GM23338 (cell line): Measurements from ENCODE around the gene CPSF3. TPM values are rescaled to one million over a fixed set of nuclear protein-coding genes. Genes with fewer than 3 reads are reported as not detected.

Source experiments
- ATAC-seq: fragments of 200-7000 bp; cut with Tn5 transposase; 3 replicates; pipeline ENCODE4 v1.9.1; 2020
- DNase-seq: peaks from one replicate; pipeline ENCODE4 v3.0.0-alpha.2; 2015; ENCODE audit warnings: low spot score
- H2AFZ ChIP-seq: fragments of 200-600 bp; sonication (generic); 2 replicates; pipeline ENCODE4 v1.8.0; 2016; ENCODE audit warnings: antibody characterized with exemption, mild to moderate bottlenecking, moderate library complexity
- H3F3A ChIP-seq: fragments of 200-600 bp; sonication (generic); replicated peaks from 2 replicates; pipeline ENCODE4 v1.8.0; 2017; ENCODE audit warnings: antibody characterized with exemption, mixed run types, low read depth
- H3K27ac ChIP-seq: fragments of 200-600 bp; sonication (generic); 2 replicates; pipeline ENCODE4 v1.6.1; 2016; ENCODE audit warnings: low read depth
- H3K27me3 ChIP-seq: fragments of 200-600 bp; sonication (generic); 2 replicates; pipeline ENCODE4 v1.8.0; 2016; ENCODE audit warnings: mild to moderate bottlenecking, mixed run types, moderate library complexity; ENCODE audit not compliant: insufficient read depth
- H3K36me3 ChIP-seq: fragments of 200-600 bp; sonication (generic); 2 replicates; pipeline ENCODE4 v1.8.0; 2016; ENCODE audit warnings: mild to moderate bottlenecking; ENCODE audit not compliant: insufficient read depth
- H3K4me1 ChIP-seq: fragments of 200-600 bp; sonication (generic); 2 replicates; pipeline ENCODE4 v1.8.0; 2016; ENCODE audit warnings: mild to moderate bottlenecking, moderate library complexity; ENCODE audit not compliant: insufficient read depth
- H3K4me2 ChIP-seq: fragments of 200-600 bp; sonication (generic); 2 replicates; pipeline ENCODE4 v1.7.1; 2017; ENCODE audit warnings: mixed run types
- H3K4me3 ChIP-seq: fragments of 200-600 bp; sonication (generic); 2 replicates; pipeline ENCODE4 v1.6.1; 2016; ENCODE audit warnings: mixed run types
- H3K79me2 ChIP-seq: fragments of 200-600 bp; sonication (generic); replicated peaks from 2 replicates; pipeline ENCODE4 v1.8.0; 2017; ENCODE audit warnings: mild to moderate bottlenecking; ENCODE audit not compliant: insufficient read depth
- H3K9me2 ChIP-seq: fragments of 200-600 bp; sonication (generic); 2 replicates; pipeline ENCODE4 v1.8.0; 2017; ENCODE audit not compliant: insufficient read depth
- H4K20me1 ChIP-seq: fragments of 200-600 bp; sonication (generic); replicated peaks from 2 replicates; pipeline ENCODE4 v1.8.0; 2017; ENCODE audit warnings: mild to moderate bottlenecking; ENCODE audit not compliant: insufficient read depth
- H3K27ac Mint-ChIP-seq: 2 replicates; pipeline ENCODE4 v1.8.0; 2020; ENCODE audit warnings: inconsistent platforms, mild to moderate bottlenecking, moderate library complexity, mixed read lengths
- H3K27me3 Mint-ChIP-seq: 3 replicates; pipeline ENCODE4 v1.8.0; 2022; ENCODE audit warnings: low read depth, mild to moderate bottlenecking, moderate library complexity, mixed read lengths, inconsistent platforms; ENCODE audit not compliant: insufficient read depth, poor library complexity
- H3K36me3 Mint-ChIP-seq: 3 replicates; pipeline ENCODE4 v1.8.0; 2021; ENCODE audit warnings: low read depth, mild to moderate bottlenecking, inconsistent platforms, moderate library complexity, mixed read lengths
- H3K4me1 Mint-ChIP-seq: 3 replicates; pipeline ENCODE4 v1.8.0; 2020; ENCODE audit warnings: mild to moderate bottlenecking, inconsistent platforms, mixed read lengths
- H3K4me3 Mint-ChIP-seq: 3 replicates; pipeline ENCODE4 v1.8.0; 2021; ENCODE audit warnings: moderate library complexity, mild to moderate bottlenecking, inconsistent platforms, mixed read lengths
- H3K9me3 Mint-ChIP-seq: 3 replicates; pipeline ENCODE4 v1.8.0; 2020; ENCODE audit warnings: moderate library complexity, mild to moderate bottlenecking, inconsistent platforms, mixed read lengths
- CREB1 ChIP-seq: fragments of 250-450 bp; sonication (Bioruptor Pico); IDR thresholded peaks from 2 replicates; pipeline ENCODE4 v1.5.0; 2020; ENCODE audit warnings: low read depth, mild to moderate bottlenecking, moderate library complexity
- CTCF ChIP-seq, 2 experiments: fragments of 200-600 bp in 1 of 2; sonication (generic) in 1 of 2; conservative IDR thresholded peaks; 2 replicates each; pipeline versions ENCODE4 v1.5.1 to v1.6.1; 2016 to 2017; ENCODE audit warnings: antibody characterized with exemption in 2 of 2, low read depth in 2 of 2, mild to moderate bottlenecking in 2 of 2, moderate library complexity in 1 of 2
- ETS1 ChIP-seq: IDR thresholded peaks from 2 replicates; pipeline ENCODE4 v1.6.1; 2016; ENCODE audit warnings: antibody characterized with exemption
- EZH2 ChIP-seq: fragments of 200-600 bp; sonication (generic); IDR thresholded peaks from one replicate; pipeline ENCODE4 v1.8.0; 2017; ENCODE audit warnings: antibody characterized with exemption, mild to moderate bottlenecking, low read depth; ENCODE audit not compliant: unreplicated experiment
- EZH2phosphoT487 ChIP-seq: fragments of 200-600 bp; sonication (generic); IDR thresholded peaks from one replicate; pipeline ENCODE4 v1.8.1; 2018; ENCODE audit warnings: antibody characterized with exemption; ENCODE audit not compliant: unreplicated experiment
- JUNB ChIP-seq: IDR thresholded peaks from one replicate; pipeline ENCODE4 v1.6.1; 2016; ENCODE audit warnings: antibody characterized with exemption; ENCODE audit not compliant: unreplicated experiment
- NANOG ChIP-seq: IDR thresholded peaks from 2 replicates; pipeline ENCODE4 v1.6.1; 2016; ENCODE audit warnings: antibody characterized with exemption, borderline replicate concordance
- POLR2AphosphoS5 ChIP-seq: IDR thresholded peaks from 2 replicates; pipeline ENCODE4 v1.6.1; 2016; ENCODE audit warnings: antibody characterized with exemption, low read depth
- REST ChIP-seq: IDR thresholded peaks from one replicate; pipeline ENCODE4 v1.6.1; 2018; ENCODE audit warnings: antibody characterized with exemption; ENCODE audit not compliant: unreplicated experiment
- STAT1 ChIP-seq: IDR thresholded peaks from one replicate; pipeline ENCODE4 v1.6.1; 2016; ENCODE audit warnings: antibody characterized with exemption; ENCODE audit not compliant: unreplicated experiment
- ZNF114 ChIP-seq: fragments of 250-450 bp; sonication (Bioruptor Pico); IDR thresholded peaks from 2 replicates; pipeline ENCODE4 v1.5.0; 2020; ENCODE audit warnings: mild to moderate bottlenecking, moderate library complexity
- ZNF331 ChIP-seq: fragments of 250-450 bp; sonication (Bioruptor Pico); IDR thresholded peaks from 2 replicates; pipeline ENCODE4 v1.5.0; 2020; ENCODE audit warnings: low read depth, mild to moderate bottlenecking, moderate library complexity
- ZNF462 ChIP-seq: fragments of 250-450 bp; sonication (Bioruptor Pico); IDR thresholded peaks from 2 replicates; pipeline ENCODE4 v1.5.0; 2020; ENCODE audit warnings: mild to moderate bottlenecking, moderate library complexity
- polyA plus RNA-seq: library from polyadenylated mRNA; unstranded; fragments of >200 nt; fragmentation: Nextera tagmentation; extraction: Ambion mirVana; gene quantifications from 2 replicates; pipeline ENCODE4 v1.2.1, GENCODE V29; 2016
- total RNA-seq: library from RNA; depleted of rRNA; stranded (reverse); fragments of >200 nt; shearing (Covaris generic); gene quantifications from 2 replicates; pipeline ENCODE4 v1.2.3, GENCODE V29; 2014

Gene CPSF3
- total and polyA plus RNA-seq, 2 experiments from 2014 or later = 77.1 to 105 TPM

GRCh38 chr2:9398881-9399780, 24.3 kb upstream of the CPSF3 start:
- no peak overlapping the region for H3K4me3 ChIP-seq
- no peak for ATAC-seq
- H4K20me1 ChIP-seq = no peaks in the 10 kb centered on the region; the same call in 1 of the 2 replicates
- no peaks in the 10 kb centered on the region for H3K79me2 ChIP-seq
- Mint-ChIP-seq H3K36me3 (peaks cover 10% of the 10 kb centered on the region), H3K27ac (peak overlapping the region; percentile 67; the same call in 1 of the 2 replicates), H3K27me3 (peaks cover 7% of the 10 kb centered on the region), H3K4me3 (no peak overlapping the region), H3K4me1 (peaks cover 16% of the 10 kb centered on the region), H3K9me3 (no peaks in the 10 kb centered on the region)
- no peaks in the 10 kb centered on the region for H3K27me3 ChIP-seq
- no peaks in the 10 kb centered on the region for H3F3A ChIP-seq
- H3K4me1 ChIP-seq = no peaks in the 10 kb centered on the region
- H3K36me3 ChIP-seq = no peaks in the 10 kb centered on the region; the same call in 1 of the 2 replicates
- no peak overlapping the region for H3K27ac ChIP-seq
- TF ChIP-seq REST (no peak), ETS1 (no peak), STAT1 (no peak), CREB1 (CRISPR knock-in tag) (no peak), EZH2phosphoT487 (no peak), ZNF331 (CRISPR knock-in tag) (no peak), CTCF (conservative IDR thresholded peaks at IDR 0.05; ENCODE audit: low read depth in 2 of 2) (no peak), ZNF462 (CRISPR knock-in tag) (no peak), NANOG (no peak), EZH2 (no peak), POLR2AphosphoS5 (no peak), JUNB (no peak), ZNF114 (CRISPR knock-in tag) (no peak)
- no peak overlapping the region for H2AFZ ChIP-seq
- no peak for DNase-seq
- H3K9me2 ChIP-seq = no peaks in the 10 kb centered on the region
- H3K4me2 ChIP-seq = no peak overlapping the region
